Mammary epithelial cell (primary cell): ENCODE results near the gene CORIN.

Experiments
- CTCF ChIP-seq, 2 donors: IDR thresholded peaks in 1 of 2; conservative IDR thresholded peaks in 1 of 2; 2 replicates each; pipeline ENCODE4 v1.5.1; 2011 to 2012; ENCODE audit warnings: inconsistent platforms in 2 of 2, low read length in 2 of 2, mild to moderate bottlenecking in 2 of 2, control low read depth in 1 of 2, low read depth in 1 of 2; ENCODE audit not compliant: insufficient read depth in 1 of 2; ENCODE audit errors: extremely low read depth in 1 of 2
- EZH2 ChIP-seq: IDR thresholded peaks from 2 replicates; pipeline ENCODE4 v1.6.1; 2012; ENCODE audit warnings: low read length, inconsistent platforms, borderline replicate concordance

- TF ChIP-seq CTCF (conservative IDR thresholded peaks at IDR 0.05 in 1 of 2, IDR thresholded peaks at IDR 0.05 in 1 of 2; ENCODE audit: extremely low read depth in 1 of 2, insufficient read depth in 1 of 2, low read depth in 1 of 2, low read length in 2 of 2): no peak
- TF ChIP-seq EZH2: no peak
Measured at GRCh38 chr4:47855350-47855749, 17.5 kb upstream of the CORIN start.
